SK-N-SH treated with all-trans-retinoic acid at 6 μM for 48 hours (cell line): ENCODE results near the gene NFAT5.

Experiments
- SNAI2 ChIP-seq: fragments of 250-450 bp; sonication (Bioruptor Pico); IDR thresholded peaks from 2 replicates; pipeline ENCODE4 v1.5.0; 2020; ENCODE audit warnings: mild to moderate bottlenecking, moderate library complexity
- ZFP3 ChIP-seq: fragments of 250-450 bp; sonication (Bioruptor Pico); IDR thresholded peaks from 2 replicates; pipeline ENCODE4 v1.5.0; 2020; ENCODE audit warnings: mild to moderate bottlenecking, moderate library complexity

DNA sequence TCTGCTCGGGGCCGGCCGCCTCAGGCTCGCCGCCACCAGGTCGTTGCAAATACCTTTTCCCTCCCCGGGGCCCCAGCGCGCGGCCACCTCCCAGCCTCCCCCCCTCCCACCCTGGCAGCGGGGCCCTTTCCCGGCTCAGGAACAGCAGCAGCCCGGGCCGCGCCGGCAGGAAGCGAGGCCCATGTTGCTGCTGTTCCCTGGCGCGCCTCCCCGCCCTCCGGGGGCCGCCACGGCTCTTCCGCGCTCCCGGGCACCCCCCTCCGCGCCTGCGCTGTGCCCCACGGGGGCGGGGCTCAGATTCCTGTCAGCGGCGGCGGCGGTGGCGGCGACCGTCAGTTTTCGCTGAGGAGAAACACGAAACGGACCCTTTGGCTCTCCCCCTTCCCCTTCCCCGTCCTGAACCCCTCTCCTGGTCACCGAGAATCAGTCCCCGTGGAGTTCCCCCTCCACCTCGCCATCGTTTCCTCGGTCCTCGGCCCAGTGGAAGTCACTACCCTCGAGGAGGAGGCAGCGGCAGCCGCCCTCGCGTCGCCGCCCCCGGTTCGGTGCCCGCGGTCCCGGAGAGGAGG, at the start of gene NFAT5:
- TF ChIP-seq SNAI2 (CRISPR knock-in tag) (no peak), ZFP3 (CRISPR knock-in tag) (no peak)
